ENCODE measurements around the gene DDX47. TPM values are rescaled to one million over a fixed set of nuclear protein-coding genes. Genes with fewer than 3 reads are reported as not detected.

Gene DDX47
- total and polyA plus RNA-seq, 8 donors: 17.9 to 34.5 (median 26.2) TPM

DNA sequence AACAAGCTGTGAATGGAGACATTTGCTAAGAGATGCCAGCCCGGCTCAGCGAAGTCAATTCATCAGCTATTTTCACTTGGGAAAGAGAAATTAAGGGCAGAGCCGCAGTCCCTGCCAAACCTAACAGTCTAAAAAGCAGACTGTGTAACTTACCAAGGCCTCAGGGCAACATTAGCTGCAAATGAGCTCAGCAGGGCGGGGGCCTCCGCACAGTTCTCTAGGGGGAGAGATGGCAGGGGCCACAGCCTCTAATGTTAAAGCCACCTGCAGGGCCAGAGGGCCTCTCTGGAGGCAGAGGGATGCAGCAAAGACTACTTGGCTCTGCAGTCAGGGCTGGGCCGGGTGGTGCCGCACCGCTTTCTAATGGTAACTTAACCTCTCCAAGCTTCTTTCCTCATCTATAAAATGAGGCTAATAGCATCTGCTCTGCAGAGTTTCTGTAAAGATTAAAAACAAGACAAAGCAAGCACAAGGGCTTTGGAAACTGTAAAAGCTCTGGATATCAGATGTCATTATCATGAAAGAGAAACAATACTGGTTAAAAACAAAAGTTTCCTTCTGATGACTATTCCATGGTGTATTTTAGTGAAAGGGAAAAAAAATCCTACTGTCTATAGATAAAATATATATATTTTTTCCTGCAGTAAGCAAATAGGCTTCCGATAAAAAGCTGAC is 64.8 kb downstream of the DDX47 start:
- FAIRE-seq: no peak
- 82 to 92% methylated on average over 9 of the region's 9 CpGs for WGBS, 2 donors
- intact Hi-C loops (cut with DNase I): no loop called here
- Histone ChIP-seq H3K9me3 (no peaks in the 10 kb centered on the region), H3K4me3 (no peak overlapping the region), H3K4me1 (no peaks in the 10 kb centered on the region), H3K27ac (no peak overlapping the region), H3K27me3 (no peaks in the 10 kb centered on the region), H3K36me3 (no peaks in the 10 kb centered on the region)
- TF ChIP-seq CTCF (IDR thresholded peaks at IDR 0.05): no peak
- no peak for ATAC-seq
- DNase-seq: no peak

Small RNAs within 50 kb of the gene (microRNA-seq; reads per million reads assigned to microRNA genes)
- gene MIR613: 0 reads per million in 2 donors

Other genes with a start within 250 kb of the DDX47 start
- 10 to 100 TPM; 13.9 to 29.7 (median 16.6) TPM for gene CREBL2, start 201.5 kb upstream of the DDX47 start, total RNA-seq
- 10 to 100 TPM in 1 of 2 donors, 1 to 10 TPM in 1; 9.8 to 23.6 TPM for gene CREBL2, start 201.5 kb upstream of the DDX47 start, polyA plus RNA-seq
- under 1 TPM in 4 of 6 donors, not detected in 2; 0.16 to 0.58 (median 0.26) TPM for gene GPR19, start 117.2 kb upstream of the DDX47 start, total RNA-seq
- gene GPR19, start 117.2 kb upstream of the DDX47 start, polyA plus RNA-seq: under 1 TPM; 0.27 to 0.82 TPM
- 10 to 100 TPM; 12.8 to 23.7 (median 16.9) TPM for gene CDKN1B, start 96.0 kb upstream of the DDX47 start, total RNA-seq
- 10 to 100 TPM; 12.1 to 19.1 TPM for gene CDKN1B, start 96.0 kb upstream of the DDX47 start, polyA plus RNA-seq
- 1 to 10 TPM; 1.8 to 4.6 (median 3.0) TPM for gene APOLD1, start 27.7 kb upstream of the DDX47 start, total RNA-seq
- gene APOLD1, start 27.7 kb upstream of the DDX47 start, polyA plus RNA-seq: 1 to 10 TPM; 1.6 to 6.4 TPM
- gene GPRC5A, start 78.2 kb downstream of the DDX47 start, total RNA-seq: 10 to 100 TPM in 1 of 6 donors, 1 to 10 TPM in 5; 1.9 to 11.0 (median 3.6) TPM
- gene GPRC5A, start 78.2 kb downstream of the DDX47 start, polyA plus RNA-seq: 1 to 10 TPM in 1 of 2 donors, under 1 TPM in 1; 0.96 to 1.1 TPM
- gene GPRC5D, start 138.8 kb downstream of the DDX47 start, total RNA-seq: under 1 TPM in 1 of 6 donors, not detected in 5; 0.24 TPM
- under 1 TPM; 0.33 to 0.42 TPM for gene GPRC5D, start 138.8 kb downstream of the DDX47 start, polyA plus RNA-seq
- gene HEBP1, start 186.9 kb downstream of the DDX47 start, total RNA-seq: 10 to 100 TPM; 37.4 to 57.6 (median 49.1) TPM
- 10 to 100 TPM; 25.8 to 41.6 TPM for gene HEBP1, start 186.9 kb downstream of the DDX47 start, polyA plus RNA-seq
- 1 to 10 TPM; 3.5 to 4.6 (median 4.0) TPM for gene FAM234B, start 231.0 kb downstream of the DDX47 start, total RNA-seq
- 1 to 10 TPM; 1.1 to 2.3 TPM for gene FAM234B, start 231.0 kb downstream of the DDX47 start, polyA plus RNA-seq

Data from pancreas (tissue), 10 donors.